ENCODE measurements around the gene CCDC158.

CCDC158 gene

GRCh38 chr4:76279462-76279861 lies 141.5 kb downstream of the CCDC158 start:
- no peak overlapping the region for H3K27ac ChIP-seq
- no peak for TF ChIP-seq ZFX (IDR thresholded peaks at IDR 0.05; ENCODE audit: borderline replicate concordance)
- TF ChIP-seq, protein P1, sequence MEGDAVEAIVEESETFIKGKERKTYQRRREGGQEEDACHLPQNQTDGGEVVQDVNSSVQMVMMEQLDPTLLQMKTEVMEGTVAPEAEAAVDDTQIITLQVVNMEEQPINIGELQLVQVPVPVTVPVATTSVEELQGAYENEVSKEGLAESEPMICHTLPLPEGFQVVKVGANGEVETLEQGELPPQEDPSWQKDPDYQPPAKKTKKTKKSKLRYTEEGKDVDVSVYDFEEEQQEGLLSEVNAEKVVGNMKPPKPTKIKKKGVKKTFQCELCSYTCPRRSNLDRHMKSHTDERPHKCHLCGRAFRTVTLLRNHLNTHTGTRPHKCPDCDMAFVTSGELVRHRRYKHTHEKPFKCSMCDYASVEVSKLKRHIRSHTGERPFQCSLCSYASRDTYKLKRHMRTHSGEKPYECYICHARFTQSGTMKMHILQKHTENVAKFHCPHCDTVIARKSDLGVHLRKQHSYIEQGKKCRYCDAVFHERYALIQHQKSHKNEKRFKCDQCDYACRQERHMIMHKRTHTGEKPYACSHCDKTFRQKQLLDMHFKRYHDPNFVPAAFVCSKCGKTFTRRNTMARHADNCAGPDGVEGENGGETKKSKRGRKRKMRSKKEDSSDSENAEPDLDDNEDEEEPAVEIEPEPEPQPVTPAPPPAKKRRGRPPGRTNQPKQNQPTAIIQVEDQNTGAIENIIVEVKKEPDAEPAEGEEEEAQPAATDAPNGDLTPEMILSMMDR (IDR thresholded peaks at IDR 0.05): no peak

GRCh38 chr4:76278583-76278982 lies 142.4 kb downstream of the CCDC158 start:
- TF ChIP-seq ZFX (IDR thresholded peaks at IDR 0.05; ENCODE audit: borderline replicate concordance): no peak
- TF ChIP-seq, protein P1 (IDR thresholded peaks at IDR 0.05): no peak
- no peak overlapping the region for H3K27ac ChIP-seq

DNA sequence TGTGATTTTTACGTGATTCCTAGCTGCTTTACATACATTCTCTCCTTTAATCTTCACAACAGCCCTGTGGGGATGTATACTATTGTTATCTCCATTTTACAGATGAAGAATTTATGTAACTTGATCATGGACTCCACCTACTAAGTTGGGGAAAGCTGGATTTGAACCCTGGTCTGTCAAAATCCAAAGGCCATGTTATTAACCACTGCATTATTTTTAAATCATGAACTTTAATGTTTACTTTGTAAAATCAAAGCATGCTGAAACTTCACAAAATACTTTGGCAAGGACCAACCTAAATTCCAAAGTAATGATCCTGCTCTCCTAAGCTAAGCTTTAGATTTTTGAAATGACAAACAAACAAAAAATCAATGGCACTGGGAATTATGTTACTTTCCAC lies 143.3 kb downstream of the CCDC158 start:
- no peak overlapping the region for H3K27ac ChIP-seq
- TF ChIP-seq, protein P1 (IDR thresholded peaks at IDR 0.05): no peak
- no peak for TF ChIP-seq ZFX (IDR thresholded peaks at IDR 0.05; ENCODE audit: borderline replicate concordance)

DNA sequence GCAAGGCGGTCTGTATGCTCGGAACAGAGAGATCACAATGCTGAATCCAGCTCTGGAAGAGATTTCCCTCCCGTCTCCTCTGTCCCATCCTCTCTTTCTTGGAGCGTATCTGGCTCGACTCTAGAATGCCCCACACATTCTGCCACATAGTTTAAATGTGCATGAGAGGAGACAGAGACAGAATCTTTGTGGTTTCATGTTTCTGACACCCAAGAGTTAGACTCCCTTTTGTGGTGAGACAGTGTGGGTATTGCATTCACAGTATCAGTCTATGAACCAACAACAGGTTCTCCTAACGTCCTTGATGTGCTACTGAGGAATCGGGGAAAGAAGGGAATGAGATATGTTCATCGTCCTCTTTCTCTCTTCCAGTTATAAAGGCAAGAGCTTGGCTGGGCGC lies 144.1 kb downstream of the CCDC158 start:
- no peak for TF ChIP-seq ZFX (IDR thresholded peaks at IDR 0.05; ENCODE audit: borderline replicate concordance)
- TF ChIP-seq, protein P1 (IDR thresholded peaks at IDR 0.05): no peak
- H3K27ac ChIP-seq: no peak overlapping the region

GRCh38 chr4:76275486-76276124 lies 145.3 kb downstream of the CCDC158 start:
- no peak overlapping the region for H3K27ac ChIP-seq
- no peak for TF ChIP-seq ZFX (IDR thresholded peaks at IDR 0.05; ENCODE audit: borderline replicate concordance)
- TF ChIP-seq, protein P1 (IDR thresholded peaks at IDR 0.05): no peak

GRCh38 chr4:76272999-76273398 lies 147.9 kb downstream of the CCDC158 start:
- TF ChIP-seq, protein P1 (IDR thresholded peaks at IDR 0.05): no peak
- no peak for TF ChIP-seq ZFX (IDR thresholded peaks at IDR 0.05; ENCODE audit: borderline replicate concordance)
- H3K27ac ChIP-seq: no peak overlapping the region

GRCh38 chr4:76272582-76272981 lies 148.4 kb downstream of the CCDC158 start:
- TF ChIP-seq, protein P1 (IDR thresholded peaks at IDR 0.05): no peak
- no peak for TF ChIP-seq ZFX (IDR thresholded peaks at IDR 0.05; ENCODE audit: borderline replicate concordance)
- no peak overlapping the region for H3K27ac ChIP-seq
